Thyroid gland (tissue), 4 donors: ENCODE measurements around the gene MAP3K12.

Experiments used
- CTCF ChIP-seq, 6 experiments: fragments of 200-600 bp in 3 of 6; fragments of 450-650 bp in 3 of 6; sonication (generic) in 3 of 6; IDR thresholded peaks; one replicate each; pipeline ENCODE4 v1.5.1; 2016 to 2019; ENCODE audit warnings: antibody characterized with exemption in 6 of 6, mild to moderate bottlenecking in 2 of 6, inconsistent platforms in 1 of 6, moderate library complexity in 1 of 6
- POLR2A ChIP-seq, 2 donors: fragments of 450-650 bp; IDR thresholded peaks; one replicate each; pipeline ENCODE4 v1.6.1; 2017; ENCODE audit warnings: antibody characterized with exemption in 2 of 2, mild to moderate bottlenecking in 2 of 2, moderate library complexity in 1 of 2

- TF ChIP-seq CTCF (IDR thresholded peaks at IDR 0.05) (no peak), POLR2A (IDR thresholded peaks at IDR 0.05) (no peak)
These were observed 24.4 kb downstream of the MAP3K12 start for GRCh38 chr12:53474819-53475218.
